KBM-7 (cell line): ENCODE measurements around the gene KLHL29.

ENCODE experiments used
- DNase-seq: peaks from one replicate; pipeline ENCODE4 v3.0.0-alpha.2; 2015
- in situ Hi-C: fragments of 300-500 bp; cut with MboI; formaldehyde crosslinking; loops from 2 replicates; pipeline ENCODE4 v1.14.3; 2020; ENCODE audit warnings: low sequenced_read_pairs, low pct_unique_long_range_greater_than_20kb, mixed read lengths

KLHL29 gene

GRCh38 chr2:23662941-23663920, 278.3 kb downstream of the KLHL29 start:
- DNase-seq = no peak
- in situ Hi-C loops = no loop called here

- DNase-seq = no peak
- in situ Hi-C loops = no loop called here
Observed at GRCh38 chr2:23664066-23664788, 279.2 kb downstream of the KLHL29 start.

GRCh38 chr2:23666241-23666979, 281.4 kb downstream of the KLHL29 start:
- no peak for DNase-seq
- in situ Hi-C loops = no loop called here

GRCh38 chr2:23666980-23667357, 282.0 kb downstream of the KLHL29 start:
- DNase-seq = no peak
- in situ Hi-C loops = no loop called here

GRCh38 chr2:23668756-23669304, 283.9 kb downstream of the KLHL29 start:
- DNase-seq = no peak
- in situ Hi-C loops = no loop called here

- no peak for DNase-seq
- in situ Hi-C loops = no loop called here
Observed at GRCh38 chr2:23669413-23670244, 284.6 kb downstream of the KLHL29 start.

- in situ Hi-C loops = no loop called here
- no peak for DNase-seq
Observed at GRCh38 chr2:23670245-23670592, 285.2 kb downstream of the KLHL29 start.

GRCh38 chr2:23673082-23673481, 288.1 kb downstream of the KLHL29 start:
- in situ Hi-C loops = no loop called here
- no peak for DNase-seq

GRCh38 chr2:23673830-23674679, 289.1 kb downstream of the KLHL29 start:
- in situ Hi-C loops = no loop called here
- DNase-seq = peak; percentile 33

- in situ Hi-C loops = no loop called here
- DNase-seq = no peak
Observed at GRCh38 chr2:23675506-23675905, 290.5 kb downstream of the KLHL29 start.

- in situ Hi-C loops = no loop called here
- DNase-seq = no peak
Observed at GRCh38 chr2:23677836-23678235, 292.9 kb downstream of the KLHL29 start.

GRCh38 chr2:23679044-23679443, 294.1 kb downstream of the KLHL29 start:
- in situ Hi-C loops = no loop called here
- DNase-seq = no peak

- in situ Hi-C loops = no loop called here
- DNase-seq = no peak
Observed at GRCh38 chr2:23680951-23681350, 296.0 kb downstream of the KLHL29 start.

- in situ Hi-C loops = no loop called here
Observed at GRCh38 chr2:23681356-23682140, 296.6 kb downstream of the KLHL29 start.

GRCh38 chr2:23682481-23682880, 297.5 kb downstream of the KLHL29 start:
- in situ Hi-C loops = no loop called here

More at GRCh38 chr2:23681356-23682140, 296.6 kb downstream of the KLHL29 start:
- DNase-seq = no peak

GRCh38 chr2:23683001-23683400, 298.0 kb downstream of the KLHL29 start:
- in situ Hi-C loops = no loop called here
- DNase-seq = no peak

More at GRCh38 chr2:23682481-23682880, 297.5 kb downstream of the KLHL29 start:
- no peak for DNase-seq
